ENCODE results near the gene PPP1R3E.
A peak's percentile ranks its signal among the peaks of the same experiment; 100 is the strongest.
"Not testable (repeated sequence)": the region's sequence is repeated elsewhere in the genome, so short reads cannot be mapped to it uniquely, and the experiment has no call there.

PPP1R3E gene

DNA sequence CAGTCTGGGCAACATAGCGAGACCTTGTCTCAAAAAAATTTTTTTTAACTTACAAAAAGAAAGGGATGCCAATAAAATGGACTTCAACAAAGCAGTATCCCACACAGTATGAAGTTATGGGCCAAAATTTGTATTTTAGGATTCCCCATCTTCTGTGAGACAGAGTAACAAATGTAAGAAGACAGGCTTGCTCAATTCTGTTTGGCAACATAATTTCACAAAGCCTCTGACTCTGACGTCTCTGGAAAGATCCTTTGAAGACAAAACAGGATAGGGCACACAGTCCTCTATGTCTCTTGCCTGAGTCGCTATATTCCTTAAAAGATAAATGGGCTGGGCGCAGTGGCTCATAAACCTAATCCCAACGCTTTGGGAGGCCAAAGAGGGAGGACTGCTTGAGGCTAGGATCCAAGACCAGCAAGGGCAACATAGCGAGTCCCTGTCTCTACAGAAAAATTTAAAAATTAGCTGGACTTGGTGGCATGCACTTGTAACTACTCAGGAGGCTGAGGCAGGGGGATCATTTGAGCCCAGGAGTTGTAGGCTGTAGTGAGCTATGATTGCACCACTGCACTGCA is 15.7 kb downstream of the PPP1R3E start:
- H3K4me3 ChIP-seq (ENCODE audit: low read depth, low read length): peak overlapping the region; percentile 61
- TF ChIP-seq, protein P1, sequence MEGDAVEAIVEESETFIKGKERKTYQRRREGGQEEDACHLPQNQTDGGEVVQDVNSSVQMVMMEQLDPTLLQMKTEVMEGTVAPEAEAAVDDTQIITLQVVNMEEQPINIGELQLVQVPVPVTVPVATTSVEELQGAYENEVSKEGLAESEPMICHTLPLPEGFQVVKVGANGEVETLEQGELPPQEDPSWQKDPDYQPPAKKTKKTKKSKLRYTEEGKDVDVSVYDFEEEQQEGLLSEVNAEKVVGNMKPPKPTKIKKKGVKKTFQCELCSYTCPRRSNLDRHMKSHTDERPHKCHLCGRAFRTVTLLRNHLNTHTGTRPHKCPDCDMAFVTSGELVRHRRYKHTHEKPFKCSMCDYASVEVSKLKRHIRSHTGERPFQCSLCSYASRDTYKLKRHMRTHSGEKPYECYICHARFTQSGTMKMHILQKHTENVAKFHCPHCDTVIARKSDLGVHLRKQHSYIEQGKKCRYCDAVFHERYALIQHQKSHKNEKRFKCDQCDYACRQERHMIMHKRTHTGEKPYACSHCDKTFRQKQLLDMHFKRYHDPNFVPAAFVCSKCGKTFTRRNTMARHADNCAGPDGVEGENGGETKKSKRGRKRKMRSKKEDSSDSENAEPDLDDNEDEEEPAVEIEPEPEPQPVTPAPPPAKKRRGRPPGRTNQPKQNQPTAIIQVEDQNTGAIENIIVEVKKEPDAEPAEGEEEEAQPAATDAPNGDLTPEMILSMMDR (IDR thresholded peaks at IDR 0.05; ENCODE audit: borderline replicate concordance, insufficient read depth, low read depth, low read length): no peak

DNA sequence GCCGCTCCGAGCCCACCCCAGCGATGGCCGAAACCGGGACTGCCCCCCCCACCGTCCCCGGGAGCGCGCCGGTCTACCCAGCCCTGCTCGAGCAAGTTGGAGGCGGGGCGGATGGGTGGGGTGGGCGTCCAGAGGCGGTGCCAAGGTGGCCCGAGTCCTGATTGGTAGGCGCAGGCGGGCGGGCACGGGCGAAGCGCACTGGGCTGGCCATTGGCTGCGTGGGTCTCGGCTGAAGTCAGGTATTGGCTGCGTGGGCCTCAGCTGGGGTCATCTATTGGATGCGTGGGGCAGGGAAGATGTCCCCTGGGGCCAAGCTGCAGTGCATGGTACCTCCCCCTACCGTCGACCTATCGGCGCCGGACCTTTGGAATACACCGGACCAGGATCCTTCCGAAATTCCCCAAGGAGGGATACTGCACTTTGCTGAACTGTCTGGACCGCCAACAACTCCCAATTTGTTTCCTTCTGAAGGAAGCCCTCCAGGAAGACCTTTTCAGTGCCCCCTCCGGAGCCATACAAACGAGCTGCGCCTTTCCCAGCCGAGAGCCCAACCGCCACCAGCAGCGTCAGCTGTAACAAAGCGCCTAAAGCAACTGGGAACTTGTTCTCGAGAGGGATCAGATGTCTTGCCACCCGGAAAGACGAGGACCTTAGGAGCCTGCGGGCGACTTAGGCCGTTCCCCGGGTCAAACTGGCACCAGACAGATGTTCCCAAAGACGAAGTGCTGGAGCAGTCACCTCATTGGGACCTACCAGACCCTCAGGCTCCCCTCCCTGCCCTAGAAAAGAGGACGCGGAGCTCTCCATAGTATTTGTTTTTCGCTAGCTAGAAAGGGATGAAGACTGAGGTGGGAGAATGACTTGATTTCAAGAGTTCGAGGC is 16.4 kb downstream of the PPP1R3E start, which contains the start of gene HOMEZ:
TSS of gene HOMEZ (minus strand) at position 113 of the 882 bp plus-strand sequence. CDS start 180 bp downstream, outside the sequence.
- H3K4me3 ChIP-seq (ENCODE audit: low read depth, low read length): peak within 1 kb of the TSS; percentile 61
- TF ChIP-seq, protein P1 (IDR thresholded peaks at IDR 0.05; ENCODE audit: borderline replicate concordance, insufficient read depth, low read depth, low read length): no peak

DNA sequence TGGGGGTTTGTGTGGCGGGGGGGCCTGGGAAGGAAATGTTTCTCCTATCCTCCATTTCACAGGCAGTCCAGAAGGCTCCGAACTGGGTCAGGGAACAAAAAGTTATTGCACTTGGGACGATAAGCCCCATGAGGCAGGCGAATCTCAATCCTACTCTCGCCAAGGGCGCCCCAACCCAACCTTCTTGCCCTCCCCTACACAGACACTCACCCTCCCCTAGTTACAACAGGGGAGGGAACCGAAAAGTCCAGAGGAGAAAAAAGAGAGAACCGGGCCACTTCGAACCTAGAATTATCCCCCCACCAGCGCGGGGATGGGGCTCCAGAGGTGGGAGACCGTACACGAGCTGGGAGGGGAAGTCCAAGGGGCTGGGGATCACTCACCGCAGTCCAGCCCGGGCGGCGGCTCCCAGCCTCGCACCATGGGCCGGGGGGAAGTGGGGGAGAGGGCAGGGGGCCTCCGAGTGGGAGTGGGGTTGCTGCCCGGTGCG is 17.1 kb downstream of the PPP1R3E start:
- H3K4me3 ChIP-seq (ENCODE audit: low read depth, low read length): peak overlapping the region; percentile 61
- TF ChIP-seq, protein P1 (IDR thresholded peaks at IDR 0.05; ENCODE audit: borderline replicate concordance, insufficient read depth, low read depth, low read length): no peak

DNA sequence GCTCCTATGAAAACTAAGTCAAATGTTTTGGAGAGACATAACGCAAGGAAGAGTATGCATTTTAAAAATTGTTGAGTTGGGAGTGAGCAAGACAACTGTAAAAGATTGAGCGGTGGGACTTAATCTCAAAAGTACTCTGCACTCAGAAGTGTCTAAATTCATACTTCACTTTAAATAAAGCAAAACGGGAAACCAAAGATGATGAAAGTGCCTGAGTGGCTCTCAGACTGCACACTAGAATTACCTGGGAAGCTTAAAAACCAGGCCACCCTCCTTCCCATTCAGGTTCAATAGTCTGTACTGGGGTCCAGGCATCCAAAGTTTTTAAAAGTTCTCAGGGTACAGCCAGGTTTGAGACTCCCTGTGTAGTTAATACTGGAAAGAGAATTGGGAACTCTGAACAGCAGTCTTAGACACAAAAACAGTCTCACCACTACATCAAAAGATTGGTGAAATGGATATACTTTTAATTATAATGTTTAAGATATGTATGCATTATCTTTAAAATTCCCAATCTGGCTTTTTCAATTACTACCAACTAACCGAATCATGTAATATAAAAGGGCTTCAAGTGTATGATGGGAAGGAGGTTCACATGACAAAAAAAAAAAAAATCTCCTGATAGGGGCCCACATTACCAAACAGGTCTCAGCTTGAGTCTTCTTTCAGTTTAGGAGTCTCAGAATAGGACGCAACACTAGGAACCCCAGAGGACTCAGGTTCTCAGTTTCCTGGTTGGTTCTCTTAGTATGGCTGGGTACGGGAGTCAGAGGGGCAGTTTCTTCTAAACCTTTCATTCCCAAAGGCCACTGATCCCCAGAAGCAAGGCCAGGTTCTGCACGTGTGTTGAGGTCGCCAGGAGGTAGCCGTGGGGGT is 17.8 kb downstream of the PPP1R3E start:
- peak overlapping the region; percentile 61 for H3K4me3 ChIP-seq (ENCODE audit: low read depth, low read length)
- TF ChIP-seq, protein P1 (IDR thresholded peaks at IDR 0.05; ENCODE audit: borderline replicate concordance, insufficient read depth, low read depth, low read length): no peak

DNA sequence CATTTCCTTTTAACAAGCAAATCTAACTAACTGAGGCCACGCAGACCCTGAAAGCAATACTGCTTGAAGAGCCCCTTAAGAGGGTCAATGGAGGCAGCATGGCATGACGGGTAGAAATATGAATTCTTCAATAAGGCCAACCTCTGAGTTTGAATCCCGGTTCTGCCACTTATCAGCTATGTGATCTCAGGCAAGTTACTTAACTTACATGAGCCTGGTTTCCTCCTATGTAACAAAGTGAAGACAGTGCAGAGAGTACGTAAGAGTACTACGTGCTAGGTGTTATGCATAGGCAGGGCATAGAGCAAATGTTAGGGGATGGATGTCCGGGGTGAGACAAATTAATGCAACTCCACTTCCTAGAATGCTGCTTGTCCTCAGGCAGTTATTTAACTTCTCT is 21.4 kb downstream of the PPP1R3E start:
- TF ChIP-seq, protein P1 (IDR thresholded peaks at IDR 0.05; ENCODE audit: borderline replicate concordance, insufficient read depth, low read depth, low read length): no peak
- H3K4me3 ChIP-seq (ENCODE audit: low read depth, low read length): no peak overlapping the region

DNA sequence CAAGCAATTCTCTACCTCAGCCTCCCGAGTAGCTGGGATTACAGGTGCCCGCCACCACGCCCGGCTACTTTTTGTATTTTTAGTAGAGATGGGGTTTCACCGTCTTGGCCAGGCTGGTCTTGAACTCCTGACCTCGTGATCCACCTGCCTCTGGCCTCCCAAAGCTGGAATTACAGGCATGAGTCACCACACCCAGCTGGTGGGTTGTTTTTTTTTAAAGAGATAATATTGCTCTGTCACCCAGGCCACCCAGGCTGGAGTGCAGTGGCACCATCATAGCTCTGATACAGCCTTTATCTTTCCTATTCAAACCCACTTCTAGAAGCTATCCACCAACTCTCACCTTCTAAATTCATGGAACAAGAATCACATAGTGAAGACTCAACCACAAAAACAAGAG is 24.7 kb downstream of the PPP1R3E start:
- H3K4me3 ChIP-seq (ENCODE audit: low read depth, low read length): not testable (repeated sequence)

DNA sequence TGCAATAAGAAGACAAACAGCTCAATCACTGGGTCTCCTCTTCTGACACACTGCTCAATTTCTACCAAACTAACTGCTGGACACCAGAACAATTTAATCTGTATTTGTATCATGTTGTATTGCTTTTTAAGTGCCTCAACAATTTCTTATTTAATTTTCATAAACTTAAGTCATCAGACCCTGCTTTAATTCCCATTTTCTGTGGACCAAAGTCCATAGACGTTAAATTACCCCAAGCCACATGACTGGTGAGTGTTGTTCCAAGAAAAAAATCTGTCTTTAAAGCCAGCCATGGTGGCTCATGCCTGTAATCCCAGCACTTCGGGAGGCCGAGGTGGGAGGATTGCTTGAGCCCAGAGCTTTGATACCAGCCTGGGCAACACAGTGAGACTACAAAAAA is 25.5 kb downstream of the PPP1R3E start:
- TF ChIP-seq, protein P1 (IDR thresholded peaks at IDR 0.05; ENCODE audit: borderline replicate concordance, insufficient read depth, low read depth, low read length): no peak

More for the DNA sequence above, 25.5 kb downstream of the PPP1R3E start:
- H3K4me3 ChIP-seq (ENCODE audit: low read depth, low read length): no peak overlapping the region

Data from GM12875 (cell line).